ENCODE results near the gene TRAK2.

The TRAK2 gene

DNA sequence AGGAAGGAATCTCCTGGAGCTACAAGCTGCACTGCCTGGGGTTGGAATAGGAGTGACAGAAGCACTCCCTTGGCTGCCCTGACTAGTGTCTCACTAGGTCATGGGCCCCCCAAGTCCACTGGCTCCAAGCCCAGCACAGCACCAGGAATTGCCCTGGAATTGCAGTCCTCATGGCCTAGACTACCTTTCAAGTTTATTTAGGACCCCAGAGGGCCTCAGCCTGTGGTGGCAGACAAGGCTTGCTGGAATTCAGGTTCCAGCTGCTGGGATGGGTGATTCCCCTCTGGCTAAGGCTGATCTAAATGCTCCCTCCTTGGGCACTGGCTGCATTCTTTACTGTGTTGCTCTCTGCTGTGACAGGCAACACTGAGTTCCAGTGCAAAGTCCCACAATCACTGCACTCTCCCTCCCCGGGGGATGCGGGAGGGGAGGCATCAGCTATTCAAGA lies 14.3 kb upstream of the TRAK2 start:
- H3K4me3 ChIP-seq (ENCODE audit: low read depth, low read length), result no peak overlapping the region
- TF ChIP-seq, protein P1, sequence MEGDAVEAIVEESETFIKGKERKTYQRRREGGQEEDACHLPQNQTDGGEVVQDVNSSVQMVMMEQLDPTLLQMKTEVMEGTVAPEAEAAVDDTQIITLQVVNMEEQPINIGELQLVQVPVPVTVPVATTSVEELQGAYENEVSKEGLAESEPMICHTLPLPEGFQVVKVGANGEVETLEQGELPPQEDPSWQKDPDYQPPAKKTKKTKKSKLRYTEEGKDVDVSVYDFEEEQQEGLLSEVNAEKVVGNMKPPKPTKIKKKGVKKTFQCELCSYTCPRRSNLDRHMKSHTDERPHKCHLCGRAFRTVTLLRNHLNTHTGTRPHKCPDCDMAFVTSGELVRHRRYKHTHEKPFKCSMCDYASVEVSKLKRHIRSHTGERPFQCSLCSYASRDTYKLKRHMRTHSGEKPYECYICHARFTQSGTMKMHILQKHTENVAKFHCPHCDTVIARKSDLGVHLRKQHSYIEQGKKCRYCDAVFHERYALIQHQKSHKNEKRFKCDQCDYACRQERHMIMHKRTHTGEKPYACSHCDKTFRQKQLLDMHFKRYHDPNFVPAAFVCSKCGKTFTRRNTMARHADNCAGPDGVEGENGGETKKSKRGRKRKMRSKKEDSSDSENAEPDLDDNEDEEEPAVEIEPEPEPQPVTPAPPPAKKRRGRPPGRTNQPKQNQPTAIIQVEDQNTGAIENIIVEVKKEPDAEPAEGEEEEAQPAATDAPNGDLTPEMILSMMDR (IDR thresholded peaks at IDR 0.05; ENCODE audit: insufficient read depth, low read depth, low read length, missing control alignments), result no peak
- DNase-seq (ENCODE audit: low read depth), result no peak

DNA sequence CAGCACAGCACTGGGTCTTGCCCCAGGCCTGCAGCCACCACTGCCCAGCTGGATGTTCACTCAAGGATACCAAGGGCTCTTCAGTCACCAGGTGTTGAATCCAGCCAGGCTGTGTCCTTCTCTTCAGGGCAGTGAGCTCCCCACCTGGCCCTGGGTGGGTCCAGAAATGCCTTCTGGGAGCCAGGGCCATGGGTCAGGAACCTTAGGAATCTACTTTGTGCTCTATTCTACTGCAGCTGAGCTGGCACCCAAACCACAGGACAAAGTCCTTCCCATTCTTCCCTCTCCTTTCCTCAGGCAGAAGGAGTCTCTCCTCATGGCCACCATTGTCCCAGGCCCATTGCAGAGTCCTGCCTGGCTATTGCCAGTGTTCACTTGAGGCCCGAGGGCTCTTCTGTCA lies 13.3 kb upstream of the TRAK2 start:
- no peak overlapping the region for H3K4me3 ChIP-seq (ENCODE audit: low read depth, low read length)
- TF ChIP-seq, protein P1 (IDR thresholded peaks at IDR 0.05; ENCODE audit: insufficient read depth, low read depth, low read length, missing control alignments), result no peak
- no peak for DNase-seq (ENCODE audit: low read depth)

DNA sequence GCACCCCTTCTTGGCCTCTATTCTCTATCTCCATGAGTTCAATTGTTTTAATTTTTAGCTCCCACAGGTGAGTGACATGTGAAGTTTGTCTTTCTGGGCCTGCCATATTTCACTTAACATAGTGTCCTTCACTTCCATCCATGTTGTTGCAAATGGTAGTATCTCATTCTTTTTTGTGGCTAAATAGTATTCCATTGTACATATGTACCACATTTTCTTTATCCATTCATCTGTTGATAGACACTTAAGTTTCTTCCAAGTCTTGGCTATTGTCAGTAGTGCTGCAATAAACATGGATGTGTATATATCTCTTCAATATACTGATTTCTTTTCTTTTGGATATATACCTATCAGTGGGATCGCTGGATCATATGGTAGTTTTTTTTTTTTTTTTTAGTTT lies 9.3 kb upstream of the TRAK2 start:
- no peak overlapping the region for H3K4me3 ChIP-seq (ENCODE audit: low read depth, low read length)
- no peak for DNase-seq (ENCODE audit: low read depth)
- TF ChIP-seq, protein P1 (IDR thresholded peaks at IDR 0.05; ENCODE audit: insufficient read depth, low read depth, low read length, missing control alignments), result no peak

DNA sequence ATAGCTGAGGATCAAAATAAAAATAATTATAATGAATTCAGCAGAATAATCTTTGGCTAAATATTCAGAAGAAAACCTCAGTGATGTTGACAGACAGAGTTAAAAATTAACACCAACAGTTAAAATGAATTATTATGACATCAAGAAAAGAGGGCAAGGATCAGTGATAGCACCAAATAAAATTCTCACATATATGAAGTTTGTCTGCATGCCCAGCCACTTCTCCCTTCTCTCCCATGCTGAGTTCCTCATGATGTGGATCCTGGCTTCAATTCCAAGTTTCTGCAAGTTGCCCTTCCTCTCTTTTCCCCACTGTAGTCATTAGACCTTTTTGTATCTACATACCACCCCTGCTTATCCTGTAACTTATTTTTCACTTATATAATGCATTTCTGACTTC lies 7.1 kb upstream of the TRAK2 start:
- TF ChIP-seq, protein P1 (IDR thresholded peaks at IDR 0.05; ENCODE audit: insufficient read depth, low read depth, low read length, missing control alignments), result no peak
- H3K4me3 ChIP-seq (ENCODE audit: low read depth, low read length), result no peak overlapping the region
- no peak for DNase-seq (ENCODE audit: low read depth)

DNA sequence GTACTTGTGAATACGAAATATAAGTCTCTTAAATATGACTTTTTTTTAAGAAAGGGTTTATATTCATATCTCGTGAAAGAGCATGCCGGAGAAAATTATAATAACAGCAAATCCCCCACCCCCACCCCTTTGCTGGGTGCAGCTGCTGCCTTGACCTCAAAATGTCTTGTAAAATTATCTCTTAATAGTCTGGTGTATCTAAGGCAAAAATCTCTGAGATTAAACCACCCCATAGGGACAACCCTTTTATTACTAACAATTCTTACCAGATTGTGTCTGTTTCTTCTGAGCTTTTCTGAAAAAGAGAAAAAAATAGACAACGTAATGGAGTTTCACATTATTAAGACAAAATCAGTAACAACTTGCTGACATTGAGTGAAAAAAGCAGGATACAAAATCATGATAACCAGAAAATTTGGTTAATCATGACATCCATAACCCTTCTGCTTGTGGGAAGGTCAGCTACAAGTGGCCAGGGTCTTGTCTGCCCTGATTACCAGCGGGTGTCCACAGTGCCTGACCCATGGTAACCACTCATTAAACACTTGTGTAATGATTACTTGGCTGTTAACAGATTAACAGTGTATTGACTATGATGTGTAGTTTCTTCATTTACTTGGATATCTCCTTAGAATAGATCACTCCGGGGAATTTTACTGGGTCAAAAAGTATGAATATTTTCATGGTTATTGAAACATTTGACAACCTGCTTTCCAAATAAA lies 1.8 kb upstream of the TRAK2 start:
- no peak for DNase-seq (ENCODE audit: low read depth)
- H3K4me3 ChIP-seq (ENCODE audit: low read depth, low read length), result no peak overlapping the region

DNA sequence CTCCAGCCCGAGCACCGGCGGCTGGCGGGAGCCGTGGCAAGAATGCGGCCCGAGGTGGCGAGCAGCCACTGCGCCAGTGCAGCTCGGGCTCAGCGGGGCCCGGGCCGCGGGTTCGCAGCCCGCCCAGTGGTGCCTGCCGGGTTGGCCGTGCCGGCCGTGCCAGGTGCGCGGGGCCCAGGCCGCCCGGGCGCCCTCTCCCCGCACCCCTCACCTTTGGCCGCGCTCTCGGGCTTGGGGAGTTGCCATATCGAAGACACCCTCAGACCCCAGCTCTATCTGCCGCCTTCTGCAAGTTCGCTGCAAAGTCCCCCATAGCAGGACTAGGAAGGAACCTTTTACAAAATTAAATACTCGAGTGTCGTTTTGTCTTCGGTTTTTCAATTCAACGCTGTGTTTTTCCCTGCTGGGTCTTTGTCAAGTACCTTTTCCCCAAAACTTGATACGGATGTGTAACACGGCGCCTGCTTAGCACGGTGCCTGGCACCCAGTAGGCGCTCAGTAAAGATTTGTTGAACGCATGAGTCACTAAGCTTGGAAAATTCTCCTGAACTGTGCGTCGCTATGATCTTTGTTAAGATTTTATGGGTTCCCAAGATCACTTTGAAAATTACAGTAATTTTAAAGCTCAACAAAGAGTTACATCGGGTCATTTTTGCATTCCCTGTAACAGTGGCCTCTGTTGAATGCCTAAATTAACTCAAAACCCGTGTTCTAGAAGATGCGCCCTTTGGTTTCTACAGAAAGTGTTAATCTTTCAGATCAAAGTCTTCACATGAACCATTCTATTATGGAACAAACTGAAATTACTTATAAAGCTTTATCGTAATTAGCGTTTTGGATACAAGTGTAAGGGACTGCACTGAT lies 1.0 kb upstream of the TRAK2 start:
- TF ChIP-seq, protein P1 (IDR thresholded peaks at IDR 0.05; ENCODE audit: insufficient read depth, low read depth, low read length, missing control alignments), result no peak
- peak overlapping the region; percentile 82 for H3K4me3 ChIP-seq (ENCODE audit: low read depth, low read length)
- no peak for DNase-seq (ENCODE audit: low read depth)

More for the DNA sequence above, 1.8 kb upstream of the TRAK2 start:
- TF ChIP-seq, protein P1 (IDR thresholded peaks at IDR 0.05; ENCODE audit: insufficient read depth, low read depth, low read length, missing control alignments), result no peak

Measured in GM12865 (cell line).